GM19328 (cell line): ENCODE measurements around the gene PCBP3.

Experiments used
- ATAC-seq: cut with Tn5 transposase; IDR thresholded peaks from one replicate; pipeline ENCODE4 v1.9.1; 2021; ENCODE audit warnings: mild to moderate bottlenecking, moderate library complexity; ENCODE audit not compliant: unreplicated experiment

The PCBP3 gene

DNA sequence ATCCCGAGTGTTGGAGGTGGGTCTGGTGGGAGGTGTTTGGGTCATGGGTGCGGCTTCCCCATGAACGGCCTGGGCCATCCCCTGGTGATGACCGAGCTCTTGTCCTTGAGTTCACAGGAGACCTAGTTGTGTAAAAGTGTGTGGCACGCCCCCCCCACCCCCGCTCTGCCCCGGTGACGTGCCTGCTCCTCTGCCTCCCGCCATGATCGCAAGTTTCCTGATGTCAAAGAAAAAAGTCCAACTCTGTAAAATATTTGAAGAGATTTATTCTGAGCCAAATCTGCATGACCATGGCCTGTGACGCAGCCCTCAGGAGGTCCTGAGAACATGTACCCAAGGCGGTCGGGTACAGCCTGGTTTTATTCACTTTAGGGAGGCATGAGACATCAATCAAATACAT, 212.9 kb downstream of the PCBP3 start:
- ATAC-seq = no peak

GRCh38 chr21:45856906-45857305, 213.4 kb downstream of the PCBP3 start:
- no peak for ATAC-seq

DNA sequence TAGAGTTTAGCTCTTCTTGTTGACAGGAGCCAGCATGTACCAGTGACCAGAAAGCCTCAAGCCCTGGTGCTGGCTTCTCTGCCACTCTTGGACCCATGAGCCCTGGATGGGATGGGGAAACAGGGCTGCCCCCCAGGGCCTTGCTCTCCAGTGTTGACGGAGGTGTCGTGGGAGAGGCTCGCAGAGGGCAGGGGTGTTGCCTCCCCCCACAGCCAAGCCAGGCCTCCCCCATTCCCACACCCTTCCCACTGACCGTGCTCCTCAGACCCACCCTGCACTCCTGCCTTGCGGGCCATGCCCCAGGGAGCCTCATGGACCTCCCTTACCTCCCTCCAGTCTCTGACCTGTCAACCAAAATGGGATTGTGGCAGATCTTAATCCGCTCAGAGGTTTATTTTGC, 214.2 kb downstream of the PCBP3 start:
- no peak for ATAC-seq

GRCh38 chr21:45858180-45858579, 214.7 kb downstream of the PCBP3 start:
- ATAC-seq = no peak

GRCh38 chr21:45859041-45859761, 215.7 kb downstream of the PCBP3 start:
- ATAC-seq = no peak

- ATAC-seq = no peak
These were observed 216.3 kb downstream of the PCBP3 start for GRCh38 chr21:45859762-45860357.

GRCh38 chr21:45860493-45861155, 217.1 kb downstream of the PCBP3 start:
- ATAC-seq = no peak

DNA sequence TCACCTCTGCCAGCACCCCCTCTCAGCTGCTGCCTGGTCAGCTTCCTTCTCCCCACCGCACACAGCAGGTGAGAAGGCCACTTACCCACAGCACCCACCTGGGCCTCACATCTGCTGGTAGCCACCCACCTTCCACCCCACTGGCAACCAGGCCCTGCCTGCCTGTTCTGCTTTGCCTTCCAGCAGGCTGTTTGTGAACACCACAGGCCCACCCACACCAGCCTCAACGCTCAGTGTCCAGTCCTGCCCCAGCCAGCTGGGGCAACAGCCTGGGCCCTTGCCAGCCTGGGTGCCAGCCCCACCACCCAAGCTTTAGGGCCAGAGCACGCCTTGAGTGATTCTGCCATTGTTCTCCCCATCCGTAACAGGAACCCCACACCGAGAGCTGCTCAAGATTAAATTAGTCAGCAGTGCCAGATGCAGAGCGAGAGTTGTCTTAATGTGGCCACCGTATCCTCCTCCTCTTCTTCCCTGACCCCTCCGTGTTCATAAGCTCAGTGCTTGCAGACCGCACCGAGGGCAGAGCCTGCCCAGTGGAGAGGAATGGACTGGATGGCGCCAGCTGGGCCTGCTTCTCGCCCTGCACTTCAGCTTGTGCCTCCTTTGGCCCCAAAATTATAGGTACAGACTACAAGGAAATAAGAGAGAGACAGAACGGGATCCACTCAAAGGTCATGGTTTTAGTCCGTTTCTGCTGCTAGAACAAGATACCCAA, 217.8 kb downstream of the PCBP3 start:
- no peak for ATAC-seq

DNA sequence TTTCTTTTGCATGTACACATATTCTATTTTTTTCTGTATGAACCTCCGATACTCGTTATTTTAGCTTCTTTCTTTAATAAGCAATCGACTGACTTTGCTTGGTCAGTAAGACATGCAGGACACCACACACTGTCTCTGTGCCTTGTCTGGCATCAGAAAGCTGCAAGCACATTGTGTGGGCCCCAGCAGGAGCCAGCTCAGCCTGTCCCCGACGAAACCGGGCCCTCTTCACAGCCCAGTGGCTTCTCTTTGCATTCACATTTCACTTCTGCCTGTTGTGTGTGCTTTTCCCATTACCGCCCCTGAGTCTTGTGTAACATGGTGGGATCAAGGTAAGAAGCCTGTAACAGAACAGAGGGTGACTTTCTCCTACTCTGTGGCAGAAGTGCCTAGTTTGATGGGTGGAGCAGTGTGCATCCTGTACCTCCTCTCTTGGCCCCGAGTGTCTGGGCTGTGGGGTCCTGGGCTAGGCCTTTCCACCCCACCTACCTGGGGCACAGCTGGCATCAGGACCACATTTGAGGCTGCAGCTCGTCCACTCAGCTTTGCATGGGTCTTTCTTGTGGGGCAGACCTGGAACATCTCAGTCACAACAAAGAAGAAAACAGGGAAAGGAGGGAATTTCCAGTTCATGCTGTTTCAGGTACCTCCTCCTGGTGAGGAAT, 219.2 kb downstream of the PCBP3 start:
- no peak for ATAC-seq

GRCh38 chr21:45863267-45863666, 219.7 kb downstream of the PCBP3 start:
- ATAC-seq = no peak

GRCh38 chr21:45863751-45864150, 220.2 kb downstream of the PCBP3 start:
- ATAC-seq = no peak

DNA sequence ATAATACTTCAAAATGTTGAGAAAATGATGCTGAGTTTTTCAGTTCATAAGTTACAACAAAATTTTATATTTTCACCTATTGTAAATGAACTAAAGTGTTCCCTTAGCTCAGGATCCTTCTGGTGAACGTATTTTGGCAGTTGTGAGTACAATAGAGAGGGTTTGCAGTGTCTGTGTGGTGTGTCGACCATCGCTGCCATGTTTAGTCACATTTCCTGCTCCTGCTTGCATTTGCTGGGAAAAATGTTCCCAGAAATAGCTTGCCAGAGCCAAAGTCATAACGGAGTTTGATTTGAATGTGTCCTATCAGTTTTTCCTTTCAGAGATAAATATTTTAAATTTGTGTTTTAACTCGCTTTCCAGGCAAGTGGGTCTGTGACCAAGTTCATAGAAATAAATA, 220.9 kb downstream of the PCBP3 start:
- ATAC-seq = no peak

DNA sequence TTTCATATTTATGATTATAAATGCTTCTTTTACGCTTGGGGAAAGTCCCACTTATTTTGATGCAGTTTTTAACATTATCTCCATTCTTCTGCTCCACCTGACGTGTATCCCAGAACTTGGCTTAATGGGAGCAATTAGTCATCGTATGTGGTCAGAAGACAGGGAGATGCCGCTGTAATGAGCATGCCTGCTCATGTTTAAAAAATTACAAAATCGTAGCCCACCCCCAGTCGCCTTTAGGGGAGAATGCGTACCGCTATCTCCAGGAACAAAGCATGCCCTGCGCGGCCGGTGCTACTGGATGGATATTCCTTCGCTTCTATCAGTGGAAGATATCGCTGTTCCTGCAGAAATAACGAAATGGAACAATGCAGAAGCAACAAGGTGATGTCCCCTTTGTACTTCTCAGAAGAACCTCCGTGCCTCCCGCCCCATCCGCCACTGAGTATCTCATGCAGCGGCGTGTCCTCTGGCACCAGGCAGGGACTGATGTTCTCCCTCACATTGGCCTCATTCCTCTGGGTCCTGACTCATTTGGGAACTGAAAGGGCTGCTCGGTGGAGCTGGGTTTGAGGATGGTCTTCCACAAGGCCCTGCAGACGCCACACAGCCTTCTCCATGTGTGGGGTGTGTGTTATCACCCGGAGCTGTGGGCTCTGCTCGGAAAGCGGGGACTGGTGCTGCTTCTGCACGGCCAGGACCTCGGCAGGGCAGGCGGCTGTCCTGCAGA, 221.7 kb downstream of the PCBP3 start:
- no peak for ATAC-seq

GRCh38 chr21:45866551-45866950, 223.0 kb downstream of the PCBP3 start:
- ATAC-seq = no peak

DNA sequence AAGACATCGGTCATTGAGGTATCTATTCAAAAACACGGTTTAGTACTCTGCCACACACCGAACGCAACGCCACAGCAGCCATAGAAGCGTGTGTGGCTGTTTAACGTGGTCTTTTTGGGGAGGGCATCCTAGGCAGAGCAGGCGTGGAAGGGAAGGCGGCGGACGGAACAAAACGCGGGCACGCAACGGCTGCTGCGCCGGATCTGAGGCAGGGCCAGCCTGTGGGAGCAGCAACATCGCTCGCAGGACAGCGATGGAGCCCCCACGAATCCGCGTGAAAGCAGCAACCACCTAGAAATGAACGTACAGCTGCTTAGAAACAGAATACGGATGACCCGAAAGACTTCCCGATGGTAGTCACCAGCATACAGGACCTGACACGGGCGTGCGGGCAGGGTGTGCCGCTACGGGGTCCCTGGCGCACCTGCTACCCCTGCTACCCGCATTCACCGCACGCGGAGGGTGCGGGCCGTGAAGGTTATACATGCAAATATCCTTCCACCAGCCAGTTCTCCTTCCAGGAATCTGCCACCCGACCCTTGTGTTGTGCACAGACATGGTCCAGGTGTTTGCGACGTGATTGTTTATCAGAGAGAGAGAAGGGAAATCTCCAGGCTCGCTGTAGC, 223.6 kb downstream of the PCBP3 start:
- no peak for ATAC-seq

DNA sequence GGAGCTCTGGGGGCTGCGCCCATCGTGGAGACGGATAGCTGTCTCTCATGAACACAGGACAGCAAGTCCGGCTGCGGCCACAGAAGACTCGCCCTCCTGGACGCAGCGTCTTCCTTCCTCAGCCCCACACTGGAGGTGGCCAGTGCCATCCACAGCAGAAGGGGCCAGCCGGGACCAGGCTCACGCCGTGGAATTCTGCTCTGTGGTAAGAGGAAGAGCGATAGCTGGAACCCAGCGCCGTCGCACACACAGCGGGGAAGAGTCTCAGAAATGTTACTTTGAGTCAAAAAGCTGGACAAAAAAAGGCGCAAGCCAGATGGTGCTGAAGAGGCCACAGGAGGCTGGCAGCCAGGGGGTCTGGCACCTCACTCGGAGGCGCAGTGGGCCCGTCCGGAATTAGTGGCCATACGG, 224.2 kb downstream of the PCBP3 start:
- ATAC-seq = no peak

DNA sequence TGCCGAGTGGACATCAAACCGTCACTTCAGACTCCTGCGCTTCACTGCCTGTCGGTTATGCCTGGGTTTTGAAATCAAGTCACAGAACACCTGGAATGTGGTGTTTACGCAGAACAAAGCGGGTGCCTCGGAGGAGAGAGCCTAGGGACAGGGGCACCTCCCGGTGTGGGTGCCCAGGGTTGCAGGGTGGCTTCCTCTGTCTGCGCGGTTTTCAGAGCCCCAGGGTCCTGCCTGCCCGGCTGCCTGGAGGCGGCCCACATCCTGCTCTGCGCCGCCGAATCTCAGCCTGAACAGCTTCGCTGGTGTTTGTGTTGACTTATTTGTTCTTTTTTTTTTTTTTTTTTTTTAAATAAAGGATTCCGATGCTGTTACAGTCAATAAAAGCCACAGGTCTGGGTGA, 224.6 kb downstream of the PCBP3 start:
- ATAC-seq = no peak

DNA sequence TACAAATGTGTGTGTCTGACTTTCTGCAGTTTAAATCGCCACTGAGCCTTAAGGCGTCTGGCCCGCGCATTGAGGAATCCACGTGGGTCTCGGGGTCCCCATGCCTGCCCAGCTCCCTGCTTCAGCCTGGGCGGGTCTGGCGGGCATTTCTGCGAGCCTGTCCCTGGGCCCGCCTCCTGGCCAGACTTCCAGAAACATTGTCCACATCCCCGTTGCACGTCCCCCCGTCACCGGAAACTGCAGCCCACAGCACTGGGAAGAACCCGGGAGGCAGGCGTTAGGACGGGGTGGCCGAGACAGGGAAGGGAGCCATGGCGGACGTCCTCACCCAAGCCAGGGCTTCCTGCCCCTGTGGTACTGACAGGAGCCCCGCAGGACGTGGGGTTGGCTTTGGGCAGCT, 225.0 kb downstream of the PCBP3 start:
- no peak for ATAC-seq

DNA sequence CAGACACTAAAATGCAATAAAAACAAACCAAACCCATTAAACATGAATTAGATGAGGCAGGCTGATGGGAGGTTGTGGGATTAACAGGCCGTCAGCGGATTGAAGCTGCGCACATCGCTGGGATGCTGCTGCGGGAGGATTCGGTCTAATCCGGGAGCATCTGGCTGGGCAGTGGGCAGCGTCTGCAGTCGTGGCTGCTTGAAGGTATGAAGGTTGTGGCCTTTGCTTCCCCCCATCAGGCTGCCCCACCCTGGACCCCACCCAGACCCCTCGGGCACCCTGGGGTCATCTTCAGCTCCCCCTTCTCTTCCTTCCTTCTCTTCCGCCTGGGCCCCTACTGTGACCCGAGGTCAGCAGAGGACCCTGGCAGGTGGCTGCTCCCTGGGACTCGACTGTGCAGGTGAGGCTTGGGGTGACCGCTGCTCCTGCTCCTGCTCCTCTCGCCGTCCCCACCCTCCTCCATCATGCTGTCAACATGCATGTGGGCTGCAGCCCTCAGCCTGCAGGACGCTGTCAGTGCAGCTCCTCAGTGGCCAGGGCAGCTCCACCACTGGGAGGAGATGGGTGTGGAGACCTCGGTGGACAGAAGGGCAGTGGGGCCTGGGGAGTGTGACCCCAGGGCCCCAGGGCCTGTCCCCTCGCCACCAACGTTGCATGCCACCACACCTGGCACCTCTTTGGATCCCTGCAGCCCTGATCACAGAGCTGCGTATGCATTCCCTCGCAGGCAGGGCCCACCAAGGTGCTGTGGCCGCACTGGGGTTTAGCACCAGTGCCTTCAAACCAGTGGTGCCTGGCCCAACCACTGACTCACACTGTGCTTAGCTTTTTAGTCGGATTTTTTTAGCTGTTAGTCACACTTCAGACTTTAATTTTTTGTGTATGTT, 225.8 kb downstream of the PCBP3 start:
- ATAC-seq = no peak
